CD4-positive, alpha-beta T cell treated with Interleukin-21 for 1 hour (primary cell): ENCODE data around the gene SLC7A14.
"Not testable (repeated sequence)": the region's sequence is repeated elsewhere in the genome, so short reads cannot be mapped to it uniquely, and the experiment has no call there.

Experiments used
- DNase-seq: peaks from one replicate; pipeline ENCODE4 v3.0.0-alpha.2; 2020

Gene SLC7A14

DNA sequence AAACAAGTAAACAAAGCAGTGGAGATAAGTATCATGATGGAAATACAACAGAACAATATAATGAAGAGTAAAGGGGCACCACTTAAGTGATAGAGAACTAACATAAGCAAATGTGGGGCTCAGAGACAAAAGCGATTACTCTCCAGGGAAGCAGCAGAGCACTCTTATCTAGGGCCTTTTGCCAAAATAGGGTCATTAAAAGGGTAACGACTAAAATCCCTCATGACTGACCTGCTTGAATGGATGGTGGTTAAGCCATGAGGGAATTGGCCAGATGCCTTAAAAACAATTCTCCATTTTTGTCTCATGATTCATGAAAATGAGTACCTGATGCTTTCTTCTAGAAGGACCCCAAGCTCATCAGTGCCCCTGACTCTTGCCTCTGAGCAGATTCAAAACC lies 3.2 kb upstream of the SLC7A14 start:
- DNase-seq = no peak

DNA sequence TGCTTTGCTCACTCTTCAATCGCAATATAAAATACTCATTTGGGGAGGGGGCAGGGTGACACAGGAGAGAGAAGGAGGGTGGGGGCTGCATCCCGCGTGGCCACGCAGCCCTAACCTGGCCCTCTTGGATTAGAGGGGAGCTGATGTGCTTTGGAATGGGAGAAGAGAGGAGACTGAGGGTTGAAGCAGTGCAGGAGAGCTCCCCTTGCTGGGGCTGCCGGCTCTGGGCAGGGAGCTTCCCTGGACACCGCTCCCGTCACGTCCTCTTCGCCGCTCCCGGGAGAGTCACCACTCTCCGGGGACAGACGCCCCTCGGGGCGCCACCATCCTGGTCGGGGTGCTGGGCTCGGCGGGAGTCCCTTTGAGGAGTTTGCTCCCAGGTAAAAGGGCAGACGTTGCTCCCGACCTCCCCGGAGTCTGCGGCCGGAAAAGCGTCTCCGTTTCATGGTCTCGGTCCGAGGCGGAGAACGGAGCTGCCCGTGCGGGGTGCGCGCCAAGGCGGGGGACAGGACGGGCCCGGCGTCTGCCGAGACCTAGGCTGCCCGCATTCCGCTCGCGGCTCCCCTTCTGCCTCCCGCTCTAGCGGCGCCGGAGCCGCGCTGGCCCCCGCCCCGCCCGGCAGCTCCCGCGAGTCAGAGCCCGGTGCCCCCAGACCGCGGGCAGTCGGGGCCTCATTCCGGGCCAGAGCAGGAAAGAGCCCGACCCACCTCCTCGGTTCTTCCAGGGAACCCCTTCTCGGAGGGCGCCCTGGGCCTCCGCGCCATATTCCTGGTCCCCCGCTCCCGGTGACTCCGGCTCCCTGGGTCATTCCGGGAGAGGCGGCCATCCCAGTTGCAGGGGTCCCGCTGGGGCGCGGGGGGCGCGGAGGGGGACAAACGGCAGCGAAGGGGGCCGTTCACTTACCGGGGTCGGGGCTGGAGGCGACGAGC lies 603 bp downstream of the SLC7A14 start:
- no peak for DNase-seq

DNA sequence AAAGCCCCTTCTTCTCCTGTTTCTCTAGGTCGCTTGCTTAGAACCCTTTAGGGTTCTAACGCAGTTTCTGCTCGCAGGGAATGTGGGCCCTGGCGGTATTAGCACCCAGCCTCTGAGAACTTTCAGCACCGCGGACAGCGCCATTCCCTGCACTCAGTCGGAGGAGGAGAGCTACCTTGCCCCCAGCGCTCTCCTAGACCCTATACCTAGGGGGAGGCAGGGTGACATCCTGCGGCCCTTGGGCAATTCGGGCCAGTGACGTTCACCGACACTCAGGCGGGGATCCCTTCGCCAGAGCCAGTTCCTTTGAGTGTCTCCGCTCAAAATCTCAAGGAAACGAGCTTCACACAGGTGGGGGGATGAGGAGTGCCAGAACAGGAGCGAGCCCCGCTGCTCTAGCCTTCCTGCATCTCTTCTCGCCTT lies 1.3 kb downstream of the SLC7A14 start:
- DNase-seq = peak; percentile 10

DNA sequence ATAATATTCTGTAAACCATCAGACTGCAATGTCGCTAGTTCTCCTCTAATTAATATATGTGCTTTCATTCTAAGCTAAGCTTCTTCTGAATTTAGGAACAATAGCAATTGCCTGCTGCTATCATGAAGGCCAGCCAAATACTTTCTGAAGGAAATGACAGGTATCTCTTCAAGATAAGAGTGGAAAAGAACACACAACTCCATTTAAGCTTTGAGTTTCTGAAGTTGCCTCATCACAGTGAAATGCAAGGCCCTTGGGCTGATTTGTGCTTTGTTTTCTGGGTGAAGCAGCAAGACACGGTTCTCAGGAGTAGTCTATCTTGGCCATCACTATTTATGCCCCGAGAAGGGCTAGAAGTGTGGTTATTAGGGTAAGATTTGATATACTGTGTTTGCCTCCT lies 6.2 kb downstream of the SLC7A14 start:
- DNase-seq = no peak

DNA sequence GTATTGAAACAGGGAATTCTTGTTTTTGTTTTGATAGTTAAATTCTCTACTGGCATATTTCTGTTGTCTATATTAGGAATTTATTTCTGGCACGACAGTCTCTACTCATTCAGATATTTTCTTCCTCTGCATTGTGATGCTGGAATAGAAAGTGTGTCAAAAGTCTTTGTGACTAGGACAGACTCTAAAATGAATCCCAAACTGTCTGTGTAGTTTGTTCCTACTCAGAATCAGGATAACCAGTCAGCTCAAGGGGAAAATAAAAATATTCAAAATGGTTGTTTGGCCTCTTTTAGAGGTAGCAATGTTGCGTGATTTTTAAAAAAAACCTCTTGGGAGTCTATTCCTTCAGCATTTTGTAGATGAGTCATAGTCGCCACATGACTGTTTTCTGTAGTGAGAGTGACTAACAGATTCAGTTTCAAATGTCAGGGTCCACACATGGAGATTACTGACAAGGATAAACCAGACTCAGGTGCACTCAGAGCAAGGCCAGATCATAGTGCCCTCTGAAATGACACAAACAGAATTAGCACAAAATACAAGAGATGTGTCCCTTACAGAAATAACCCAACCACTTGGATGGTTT lies 13.1 kb downstream of the SLC7A14 start:
- DNase-seq = no peak

DNA sequence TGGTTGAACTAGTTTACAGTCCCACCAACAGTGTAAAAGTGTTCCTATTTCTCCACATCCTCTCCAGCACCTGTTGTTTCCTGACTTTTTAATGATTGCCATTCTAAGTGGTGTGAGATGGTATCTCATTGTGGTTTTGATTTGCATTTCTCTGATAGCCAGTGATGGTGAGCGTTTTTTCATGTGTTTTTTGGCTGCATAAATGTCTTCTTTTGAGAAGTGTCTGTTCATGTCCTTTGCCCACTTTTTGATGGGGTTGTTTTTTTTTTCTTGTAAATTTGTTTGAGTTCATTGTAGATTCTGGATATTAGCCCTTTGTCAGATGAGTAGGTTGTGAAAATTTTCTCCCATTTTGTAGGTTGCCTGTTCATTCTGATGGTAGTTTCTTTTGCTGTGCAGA lies 18.3 kb downstream of the SLC7A14 start:
- not testable (repeated sequence) for DNase-seq

DNA sequence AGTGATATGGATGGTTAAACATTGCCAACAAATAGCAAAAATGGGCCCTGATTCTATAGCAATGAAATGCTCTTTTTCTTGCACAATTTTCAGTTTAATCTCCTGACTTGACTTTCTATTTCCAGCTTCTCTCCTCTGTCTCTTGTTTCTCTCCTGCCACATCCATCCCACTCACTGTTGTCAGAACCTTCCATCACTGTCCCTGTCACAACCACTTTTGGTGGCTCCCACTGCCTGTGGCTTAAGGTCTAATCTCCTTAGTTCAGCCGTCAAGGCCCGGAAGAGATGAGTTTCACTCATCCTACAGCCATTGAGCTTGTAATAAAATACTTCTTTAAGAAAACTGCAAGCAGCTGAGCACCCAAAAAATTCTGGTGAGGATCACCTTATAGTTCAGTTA lies 19.5 kb downstream of the SLC7A14 start:
- no peak for DNase-seq

DNA sequence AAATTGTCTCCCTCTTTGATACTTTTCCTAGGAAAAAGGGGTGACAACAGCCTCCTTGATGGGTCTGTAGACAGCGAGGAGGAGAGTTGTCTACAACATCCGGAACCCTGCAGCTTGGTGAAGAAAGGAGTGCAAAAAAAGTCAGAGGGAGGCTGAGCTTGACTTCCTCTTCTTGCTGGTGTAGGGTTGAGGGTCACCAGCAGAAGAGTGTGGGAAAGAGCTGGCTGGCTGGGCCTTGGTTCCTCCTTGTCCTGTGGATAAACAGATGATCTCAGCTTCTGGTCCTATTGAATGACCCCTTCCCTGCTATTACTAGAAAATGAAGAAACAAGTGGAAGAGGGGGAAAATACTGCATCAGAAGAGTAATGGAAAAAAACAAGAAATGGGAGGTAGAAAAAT lies 20.4 kb downstream of the SLC7A14 start:
- no peak for DNase-seq

DNA sequence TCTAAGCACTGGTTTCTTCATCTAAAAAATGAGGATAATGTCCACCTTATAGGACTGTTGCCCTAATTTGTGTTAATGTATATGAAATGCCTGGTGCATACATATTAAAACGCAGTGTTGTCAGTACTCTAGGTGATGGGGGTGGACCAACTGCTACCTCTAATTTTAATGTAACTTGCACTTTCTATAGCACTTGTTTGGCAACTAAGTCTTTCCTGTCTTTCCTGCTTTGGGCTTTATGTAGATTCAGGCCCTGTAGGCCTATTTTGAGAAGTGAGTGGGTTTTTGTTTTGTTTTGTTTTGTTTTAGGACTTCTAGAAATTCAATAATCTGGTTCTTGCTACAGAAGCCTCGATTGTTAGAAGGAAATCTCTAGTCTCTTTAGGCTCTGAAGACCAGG lies 21.2 kb downstream of the SLC7A14 start:
- no peak for DNase-seq

DNA sequence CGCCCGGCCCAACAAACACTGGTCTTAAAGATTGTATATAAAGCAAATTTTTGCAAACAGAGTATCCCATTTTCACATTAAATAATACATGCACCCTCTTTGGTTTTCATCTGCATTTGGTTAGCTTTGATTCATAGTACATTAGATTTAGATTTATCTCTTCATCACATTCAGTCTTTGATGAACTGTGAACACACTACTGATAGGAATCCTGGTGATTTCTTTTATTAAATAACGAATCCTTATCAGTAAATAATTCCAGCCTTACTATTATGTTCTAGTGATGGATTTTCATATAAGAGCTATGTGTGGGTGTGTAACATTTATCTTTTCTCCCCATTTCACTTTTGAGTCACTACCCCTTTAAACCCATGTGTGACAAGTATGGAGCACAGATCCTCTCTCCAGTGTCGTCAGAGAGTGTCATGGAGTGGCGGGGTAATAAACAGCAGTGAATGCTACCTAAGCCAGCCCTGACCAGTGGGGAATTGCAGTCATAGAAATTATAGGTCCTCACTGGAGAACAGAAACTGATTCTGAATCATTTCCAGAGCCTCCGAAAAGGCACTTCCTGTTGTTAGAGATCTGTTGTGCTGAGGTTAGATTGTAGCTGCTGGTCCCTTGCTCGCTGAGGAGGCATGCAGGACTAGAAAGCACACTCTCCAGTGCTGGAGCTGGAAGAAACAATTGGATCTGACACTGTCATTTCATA lies 22.0 kb downstream of the SLC7A14 start:
- no peak for DNase-seq

DNA sequence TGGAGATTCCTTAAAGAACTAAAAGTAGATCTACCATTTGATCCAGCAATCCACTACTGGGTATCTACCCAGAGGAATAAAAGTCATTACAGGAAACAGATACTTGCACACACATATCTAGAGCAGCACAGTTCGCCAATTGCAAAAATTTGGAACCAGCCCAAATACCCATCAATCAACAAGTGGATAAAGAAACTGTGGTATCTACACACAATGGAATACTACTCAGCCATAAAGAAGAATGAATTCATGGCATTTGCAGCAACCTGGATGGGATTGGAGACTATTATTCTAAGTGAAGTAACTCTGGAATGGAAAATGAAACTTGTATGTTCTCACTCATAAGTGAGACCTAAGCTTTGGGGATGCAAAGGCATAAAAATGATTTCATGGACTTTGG lies 23.8 kb downstream of the SLC7A14 start:
- no peak for DNase-seq

DNA sequence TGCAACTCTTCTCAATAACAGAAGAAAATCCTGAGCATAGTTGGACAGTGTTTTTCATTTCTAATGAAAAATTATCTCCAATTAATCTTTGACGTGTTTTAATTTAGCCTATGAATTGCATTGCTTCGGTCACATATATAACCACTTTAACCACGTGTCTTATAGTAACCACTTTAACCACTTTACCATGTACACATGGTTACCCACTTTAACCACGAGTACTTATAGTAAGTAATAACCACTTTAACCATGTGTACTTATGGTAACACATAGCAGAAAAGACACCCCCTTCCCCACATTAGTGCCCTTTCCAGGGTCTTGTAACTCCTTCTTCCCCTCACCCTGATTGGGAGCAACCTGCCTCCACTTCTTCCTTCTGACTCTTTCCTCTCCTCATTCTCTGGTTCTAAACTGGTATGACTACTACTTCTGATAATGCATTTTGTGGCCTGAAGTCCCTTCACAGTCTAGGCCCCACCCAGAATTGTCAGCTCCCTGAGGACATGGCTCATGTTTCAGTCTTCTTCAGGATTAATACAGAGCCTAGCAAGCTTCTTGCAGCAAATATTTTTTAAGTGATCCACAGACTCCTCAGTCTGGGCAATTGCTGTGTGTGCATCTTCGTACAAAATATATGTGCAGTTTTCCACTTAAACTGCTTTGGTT lies 25.0 kb downstream of the SLC7A14 start:
- DNase-seq = no peak

DNA sequence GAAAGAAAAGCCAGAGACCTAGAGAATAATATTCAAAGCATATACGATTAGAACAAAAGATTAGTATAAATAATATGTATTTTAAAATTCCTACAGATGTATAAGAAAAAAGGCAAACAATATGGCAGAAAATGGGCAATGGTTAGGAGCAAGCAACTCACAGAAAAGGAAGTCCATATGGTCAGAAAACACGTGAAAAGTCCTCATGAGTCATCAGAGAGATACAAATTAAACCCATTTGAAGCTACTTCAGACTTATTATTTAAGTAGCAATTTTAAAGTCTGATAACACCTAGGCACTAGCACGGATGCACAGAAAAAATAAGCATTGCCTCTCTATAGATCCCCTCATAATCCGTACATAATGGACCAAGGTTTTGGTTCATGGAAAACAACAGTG lies 25.6 kb downstream of the SLC7A14 start:
- DNase-seq = no peak

DNA sequence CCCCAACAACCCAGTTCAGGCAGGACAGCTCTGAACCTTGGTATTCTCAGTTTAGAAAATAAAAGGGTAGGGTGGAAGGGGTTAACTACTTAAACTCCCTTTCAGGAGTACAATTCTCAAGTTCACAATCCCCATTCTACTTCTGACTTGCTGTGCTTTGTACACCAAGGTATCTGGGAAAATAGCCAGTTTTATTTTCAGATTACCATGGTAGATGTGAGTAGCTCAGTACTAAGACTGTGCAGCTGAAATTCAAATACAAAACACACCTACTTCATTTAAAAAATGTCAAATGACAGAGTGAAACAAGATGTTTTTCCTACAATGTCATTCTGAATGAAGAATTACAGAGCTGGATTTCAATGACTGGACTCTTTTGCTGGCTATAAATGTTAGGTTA lies 27.4 kb downstream of the SLC7A14 start:
- DNase-seq = no peak

DNA sequence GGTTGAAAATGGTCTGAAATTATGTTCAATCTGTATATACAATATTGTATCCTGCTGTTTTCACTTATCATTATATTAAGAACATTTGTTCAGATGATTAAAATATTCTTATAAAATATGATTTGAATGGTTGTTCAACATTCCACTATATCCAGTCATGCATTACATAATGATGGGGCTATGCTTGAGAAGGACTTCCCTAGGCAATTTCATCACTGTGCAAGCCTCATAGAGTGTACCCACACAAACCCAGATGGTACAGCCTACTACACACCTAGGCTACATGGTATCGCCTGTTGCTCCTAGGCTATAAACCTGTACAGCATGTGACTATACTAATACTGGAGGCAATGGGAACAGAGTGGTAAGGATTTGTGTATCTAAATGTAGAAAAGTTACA lies 30.5 kb downstream of the SLC7A14 start:
- no peak for DNase-seq

DNA sequence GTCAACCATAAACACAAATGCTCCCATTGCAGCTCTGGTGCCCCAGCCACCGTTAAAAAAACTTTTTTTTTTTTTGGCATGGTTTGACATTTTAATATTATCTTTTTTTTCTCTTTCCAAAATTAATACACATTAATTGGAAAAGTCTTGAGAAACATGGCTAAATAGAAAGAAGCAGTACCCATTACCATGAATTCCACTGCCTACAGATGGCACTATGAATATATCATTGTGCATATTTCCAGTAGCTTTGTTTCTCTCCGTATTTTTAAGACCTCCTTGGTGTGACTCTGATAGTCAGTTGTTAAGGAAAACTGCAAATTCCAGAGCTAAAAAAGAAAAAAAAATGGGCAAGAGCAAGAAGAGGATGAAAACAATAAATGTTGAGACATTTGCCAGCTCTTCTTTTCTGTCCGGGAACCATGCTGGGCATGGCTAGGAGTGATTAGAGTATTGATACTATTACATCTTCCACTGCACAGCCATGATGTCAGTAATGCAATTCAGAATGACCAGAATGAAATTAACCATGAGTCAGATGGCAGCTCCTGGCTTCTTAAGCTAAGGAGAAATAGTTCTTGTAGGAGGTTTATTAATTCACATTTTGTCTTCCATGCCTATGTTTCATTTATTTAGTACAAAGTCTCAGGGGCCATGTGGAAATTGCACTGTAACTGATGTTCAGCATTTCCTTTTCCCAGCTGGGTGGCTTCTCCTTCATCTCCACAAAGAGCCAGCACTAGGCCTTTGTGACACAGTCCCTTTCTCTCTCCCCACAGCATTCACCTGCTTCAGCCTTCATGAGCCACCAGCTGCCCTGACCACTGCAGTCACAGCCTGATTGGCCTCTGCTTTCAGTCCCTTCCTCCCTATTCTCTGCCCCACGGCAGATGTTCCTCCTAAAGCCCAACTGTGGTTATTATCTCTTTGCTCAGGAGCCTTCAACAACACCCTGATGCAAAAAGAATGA lies 31.8 kb downstream of the SLC7A14 start:
- DNase-seq = no peak

DNA sequence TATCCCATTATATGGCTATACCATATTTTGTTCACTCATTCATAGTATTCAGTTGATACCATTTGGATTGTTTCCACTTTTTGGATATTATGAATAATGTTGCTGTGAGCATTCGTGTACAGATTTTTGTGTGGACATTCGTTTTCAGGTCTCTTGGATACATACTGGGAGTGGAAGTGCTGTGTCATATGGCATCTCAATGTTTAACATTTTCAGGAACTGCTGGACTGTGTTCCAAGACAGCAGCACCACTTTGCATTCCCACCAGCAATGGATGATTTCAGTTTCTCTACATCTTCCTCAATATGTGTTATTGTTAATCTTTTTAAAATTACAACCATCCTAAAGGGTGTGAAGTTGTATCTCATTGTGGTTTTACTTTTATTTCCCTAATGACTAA lies 34.6 kb downstream of the SLC7A14 start:
- DNase-seq = no peak

DNA sequence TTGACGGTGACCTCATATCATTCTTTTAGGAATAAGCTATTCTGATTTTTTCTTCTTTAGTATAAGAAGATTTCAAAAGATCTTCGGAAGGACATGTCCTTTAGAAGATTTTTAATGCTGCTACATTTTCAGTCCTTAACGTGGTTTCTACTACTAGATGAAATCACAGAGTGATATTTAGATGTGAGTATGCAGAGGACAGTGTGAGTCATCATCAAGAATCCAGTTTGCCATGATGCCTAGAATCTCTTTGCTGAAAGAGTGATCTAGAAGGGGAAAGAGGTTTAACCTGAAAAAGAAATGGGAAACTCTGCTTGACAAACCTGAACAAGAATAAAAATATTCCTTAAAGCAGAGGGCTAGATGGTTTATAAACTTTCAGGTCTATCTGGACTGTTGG lies 43.2 kb downstream of the SLC7A14 start:
- DNase-seq = no peak

DNA sequence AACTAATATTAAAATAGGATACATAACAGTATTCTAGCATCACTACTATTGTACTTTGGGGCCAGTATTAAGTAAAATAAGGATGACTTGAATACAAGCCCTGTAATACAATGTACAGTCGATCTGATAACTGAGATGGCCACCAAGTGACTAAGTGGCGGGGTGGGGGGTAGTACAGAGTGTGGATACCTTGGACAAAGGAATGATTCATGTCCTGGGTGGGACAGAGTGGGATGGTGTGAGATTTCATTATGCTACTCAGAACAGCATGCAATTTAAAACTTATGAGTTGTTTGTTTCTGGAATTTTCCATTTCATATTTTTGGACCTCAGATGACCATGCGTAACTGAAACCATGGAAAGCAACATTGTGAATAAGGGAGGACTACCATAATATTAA lies 46.0 kb downstream of the SLC7A14 start:
- no peak for DNase-seq

DNA sequence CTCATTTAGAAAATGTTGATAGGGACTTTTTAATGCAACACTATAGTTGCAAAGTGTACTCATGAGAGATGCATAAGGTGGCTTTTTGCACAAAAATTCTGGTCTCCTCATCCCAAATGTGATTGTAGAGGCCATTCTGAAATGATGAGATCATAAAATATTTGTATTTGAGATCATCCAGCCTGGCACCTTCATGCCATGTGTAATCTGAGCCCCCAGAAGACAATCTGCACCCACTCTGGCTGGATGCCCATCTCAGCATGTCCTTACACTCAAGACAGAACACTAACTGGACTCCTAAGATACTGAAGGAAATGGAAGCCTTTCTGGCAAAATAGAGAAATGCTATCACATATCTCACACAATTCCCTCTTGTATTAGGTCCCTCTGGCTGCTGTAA lies 49.2 kb downstream of the SLC7A14 start:
- DNase-seq = no peak

DNA sequence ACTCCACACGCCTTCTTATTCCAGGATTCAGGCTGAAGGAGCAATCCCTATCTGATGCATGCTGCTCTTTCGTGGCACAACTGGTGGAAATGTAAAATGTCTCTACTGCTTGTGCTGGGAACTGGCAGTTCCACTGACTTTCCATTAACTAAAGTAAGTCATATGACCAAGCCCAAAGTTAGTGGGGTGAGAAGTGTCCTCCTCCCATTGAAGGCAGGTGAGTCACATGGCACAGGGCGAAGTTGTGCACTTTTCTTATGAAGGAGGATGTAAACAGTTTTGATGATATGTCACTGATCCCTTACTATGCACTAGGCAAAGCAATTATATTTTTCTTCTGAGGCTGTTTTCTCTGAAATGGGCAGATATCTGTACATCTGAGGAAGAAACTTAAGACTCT lies 51.6 kb downstream of the SLC7A14 start:
- DNase-seq = no peak

DNA sequence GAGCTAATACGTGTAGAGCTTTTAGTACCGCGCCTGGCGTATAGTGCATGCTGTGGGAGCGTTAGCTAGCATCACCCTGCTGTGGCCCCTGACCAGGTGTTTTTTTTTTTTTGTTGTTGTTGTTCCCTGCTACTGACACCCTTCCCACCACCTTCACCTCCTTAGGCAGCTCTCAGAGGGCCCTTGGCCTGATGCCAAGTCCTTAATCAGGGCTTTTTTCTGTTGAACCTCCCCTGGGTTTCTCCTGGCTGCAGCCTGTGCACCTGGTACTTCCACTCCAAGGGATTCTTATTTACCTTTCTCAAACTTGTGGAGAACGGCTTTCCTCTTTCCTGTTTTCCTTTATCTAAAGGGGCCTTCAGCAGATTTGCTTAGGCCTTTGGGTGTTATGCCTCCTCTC lies 53.3 kb downstream of the SLC7A14 start:
- DNase-seq = no peak
